Measurements from ENCODE around the gene NANS. TPM values are rescaled to one million over a fixed set of nuclear protein-coding genes. Genes with fewer than 3 reads are reported as not detected.

Gene NANS
- polyA plus RNA-seq, 3 donors, result 41.3 to 109 (median 95.9) TPM

GRCh38 chr9:98091735-98092612 is 35.4 kb downstream of the NANS start:
- H2AFZ ChIP-seq (ENCODE audit: insufficient read depth, low read depth, low read length, poor library complexity, severe bottlenecking), result no peak overlapping the region
- 100% methylated on average over 5 of the region's 17 CpGs for WGBS (ENCODE audit: insufficient coverage)
- peaks cover 15% of the 10 kb centered on the region for H4K20me1 ChIP-seq (ENCODE audit: insufficient read depth, low read length)
- H3K4me1 Mint-ChIP-seq, result peaks cover 20% of the 10 kb centered on the region
- H3K36me3 Mint-ChIP-seq, result peaks cover 63 to 85% of the 10 kb centered on the region in 2 donors
- H3K27me3 ChIP-seq (ENCODE audit: control insufficient read depth in 2 of 2, insufficient read depth in 2 of 2, low read length in 2 of 2), result no peaks in the 10 kb centered on the region
- intact Hi-C loops (cut with micrococcal nuclease), result no loop called here
- peaks cover 0 to 2% (median 0%) of the 10 kb centered on the region in 7 donors for H3K9me3 Mint-ChIP-seq
- H3K27me3 Mint-ChIP-seq (ENCODE audit: low read depth in 3 of 3), result no peaks in the 10 kb centered on the region
- no peak overlapping the region for H3K4me2 ChIP-seq (replicated peaks; ENCODE audit: extremely low read depth, low read length, poor library complexity, severe bottlenecking)
- no peaks in the 10 kb centered on the region for H3K9me3 ChIP-seq (replicated peaks in 1 of 2; ENCODE audit: control insufficient read depth in 1 of 2, insufficient read depth in 1 of 2, low read length in 2 of 2)
- no peak for DNase-seq
- peaks cover 7% of the 10 kb centered on the region for H3K79me2 ChIP-seq (ENCODE audit: insufficient read depth, low read length)
- H3K27ac ChIP-seq (ENCODE audit: low read depth in 1 of 2, low read length in 2 of 2), result peak overlapping the region in 1 of 2 donors; percentile 26
- peaks cover 63 to 72% of the 10 kb centered on the region in 2 donors for H3K36me3 ChIP-seq (replicated peaks in 1 of 2; ENCODE audit: control insufficient read depth in 1 of 2, insufficient read depth in 2 of 2, low read length in 2 of 2)
- TF ChIP-seq CTCF (IDR thresholded peaks at IDR 0.05), result no peak
- H3K4me1 ChIP-seq (ENCODE audit: control insufficient read depth in 1 of 2, insufficient read depth in 2 of 2, low read length in 2 of 2), result no peaks in the 10 kb centered on the region
- no peak overlapping the region for H3K4me3 ChIP-seq (replicated peaks in 1 of 3; ENCODE audit: low read depth in 2 of 3, low read length in 3 of 3)
- H3K4me3 Mint-ChIP-seq, result no peak overlapping the region
- peak overlapping the region in 5 of 7 donors; percentile 9 to 77 (median 55) for H3K27ac Mint-ChIP-seq
- no peak overlapping the region for H3K9ac ChIP-seq (ENCODE audit: insufficient read depth, low read length, poor library complexity, severe bottlenecking)

GRCh38 chr9:98092613-98092931 is 36.0 kb downstream of the NANS start:
- H3K4me1 ChIP-seq (ENCODE audit: control insufficient read depth in 1 of 2, insufficient read depth in 2 of 2, low read length in 2 of 2), result no peaks in the 10 kb centered on the region
- H3K27ac ChIP-seq (ENCODE audit: low read depth in 1 of 2, low read length in 2 of 2), result peak overlapping the region in 1 of 2 donors; percentile 14
- peaks cover 0 to 2% (median 0%) of the 10 kb centered on the region in 7 donors for H3K9me3 Mint-ChIP-seq
- intact Hi-C loops (cut with micrococcal nuclease), result no loop called here
- H3K27me3 ChIP-seq (ENCODE audit: control insufficient read depth in 2 of 2, insufficient read depth in 2 of 2, low read length in 2 of 2), result no peaks in the 10 kb centered on the region
- no peak overlapping the region for H3K4me3 ChIP-seq (replicated peaks in 1 of 3; ENCODE audit: low read depth in 2 of 3, low read length in 3 of 3)
- no peaks in the 10 kb centered on the region for H3K27me3 Mint-ChIP-seq (ENCODE audit: low read depth in 3 of 3)
- TF ChIP-seq CTCF (IDR thresholded peaks at IDR 0.05), result no peak
- H3K4me3 Mint-ChIP-seq, result no peak overlapping the region
- H3K27ac Mint-ChIP-seq, result peak overlapping the region in 6 of 7 donors; percentile 1 to 81 (median 59)
- 69% methylated on average over 11 of the region's 11 CpGs for WGBS (ENCODE audit: insufficient coverage)
- peaks cover 11% of the 10 kb centered on the region for H3K79me2 ChIP-seq (ENCODE audit: insufficient read depth, low read length)
- H3K9ac ChIP-seq (ENCODE audit: insufficient read depth, low read length, poor library complexity, severe bottlenecking), result no peak overlapping the region
- H3K36me3 ChIP-seq (replicated peaks in 1 of 2; ENCODE audit: control insufficient read depth in 1 of 2, insufficient read depth in 2 of 2, low read length in 2 of 2), result peaks cover 65 to 73% of the 10 kb centered on the region in 2 donors
- no peak for DNase-seq
- H3K36me3 Mint-ChIP-seq, result peaks cover 67 to 88% of the 10 kb centered on the region in 2 donors
- H3K4me1 Mint-ChIP-seq, result peaks cover 20% of the 10 kb centered on the region
- no peak overlapping the region for H2AFZ ChIP-seq (ENCODE audit: insufficient read depth, low read depth, low read length, poor library complexity, severe bottlenecking)
- peaks cover 15% of the 10 kb centered on the region for H4K20me1 ChIP-seq (ENCODE audit: insufficient read depth, low read length)
- no peak overlapping the region for H3K4me2 ChIP-seq (replicated peaks; ENCODE audit: extremely low read depth, low read length, poor library complexity, severe bottlenecking)
- no peaks in the 10 kb centered on the region for H3K9me3 ChIP-seq (replicated peaks in 1 of 2; ENCODE audit: control insufficient read depth in 1 of 2, insufficient read depth in 1 of 2, low read length in 2 of 2)

Measured in CD14-positive monocyte (primary cell).